ENCODE results near the gene ZNF620.
"Not testable (repeated sequence)": the region's sequence is repeated elsewhere in the genome, so short reads cannot be mapped to it uniquely, and the experiment has no call there.

Gene ZNF620

DNA sequence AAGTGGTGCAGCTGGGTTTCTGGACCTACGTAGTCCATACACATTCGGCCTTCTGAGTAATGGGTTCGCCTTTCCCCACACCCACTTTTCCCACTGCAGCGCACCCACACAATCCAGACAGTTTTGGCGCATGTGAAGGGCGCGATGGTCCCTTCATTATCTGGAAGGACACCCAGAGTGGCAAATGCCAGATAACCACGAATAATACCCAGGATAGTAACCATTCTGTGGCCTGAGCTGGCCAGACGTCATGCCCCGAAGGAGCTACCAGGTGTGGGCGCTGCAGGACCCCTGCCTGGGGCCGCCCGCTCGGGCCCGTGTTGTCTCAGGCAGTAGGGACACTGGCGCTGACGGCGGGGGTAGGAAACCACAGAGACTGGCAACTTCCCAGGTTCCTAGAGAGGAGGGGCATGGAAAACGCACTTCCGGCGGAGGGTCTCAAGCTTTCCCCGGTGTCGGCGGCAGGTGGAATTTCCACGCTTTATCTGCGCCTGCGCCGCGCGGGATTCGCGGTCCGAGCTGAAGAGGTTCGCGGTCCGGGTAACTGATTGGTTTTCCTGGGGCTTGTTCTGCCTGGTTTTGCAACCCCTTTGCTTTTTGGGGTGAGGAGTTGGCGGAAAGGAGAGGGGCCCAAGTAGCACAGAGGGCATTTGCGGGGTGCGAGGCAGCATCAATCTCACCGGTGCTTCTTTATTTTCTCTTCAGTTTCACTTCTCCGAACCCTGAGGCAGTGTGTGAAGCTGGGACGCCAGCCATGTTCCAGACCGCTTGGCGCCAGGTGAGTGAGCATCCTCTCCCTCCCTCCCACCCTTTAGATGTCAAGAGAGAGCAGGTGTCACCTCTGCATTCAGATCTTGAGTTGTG is at the start of gene ZNF620:
TSS of gene ZNF620 (plus strand) at position 441 of the 864 bp plus-strand sequence. CDS start at position 755, 314 bp downstream.
- intact Hi-C loops (cut with DNase I) = no loop called here
- DNase-seq = peak; percentile 66 to 90 (median 79)

DNA sequence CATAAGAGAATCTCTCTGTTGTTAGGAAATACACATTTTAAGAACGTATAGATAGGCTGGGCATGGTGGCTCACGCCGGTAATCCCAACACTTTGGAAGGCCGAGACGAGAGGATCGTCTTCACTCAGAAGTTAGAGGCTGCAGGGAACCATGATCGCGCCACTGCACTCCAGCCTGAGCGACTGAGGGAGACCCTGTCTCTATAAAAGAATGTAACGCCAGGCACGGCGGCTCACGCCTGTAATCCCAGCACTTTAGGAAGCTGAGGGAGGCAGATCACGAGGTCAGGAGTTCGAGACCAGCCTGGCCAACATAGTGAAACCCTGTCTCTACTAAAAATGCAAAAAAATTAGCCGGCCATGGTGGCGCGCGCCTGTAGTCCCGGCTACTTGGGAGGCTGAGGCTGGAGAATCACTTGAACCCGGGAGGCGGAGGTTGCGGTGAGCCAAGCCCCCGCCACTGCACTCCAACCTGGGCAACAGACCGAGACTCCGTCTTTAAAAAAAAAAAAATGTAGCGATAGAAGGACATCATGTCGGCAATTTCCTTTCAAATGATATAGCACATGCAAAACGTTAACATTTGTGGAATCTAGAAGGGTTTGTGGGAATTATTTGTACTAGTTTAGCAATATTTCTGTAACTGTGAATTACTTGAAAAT is 49.4 kb upstream of the ZNF620 start:
- intact Hi-C loops (cut with DNase I) = loop anchor here (10.0 kb wide), 1 partner anchor 142 kb away; no protein-coding TSS in a partner anchor
- DNase-seq = no peak

DNA sequence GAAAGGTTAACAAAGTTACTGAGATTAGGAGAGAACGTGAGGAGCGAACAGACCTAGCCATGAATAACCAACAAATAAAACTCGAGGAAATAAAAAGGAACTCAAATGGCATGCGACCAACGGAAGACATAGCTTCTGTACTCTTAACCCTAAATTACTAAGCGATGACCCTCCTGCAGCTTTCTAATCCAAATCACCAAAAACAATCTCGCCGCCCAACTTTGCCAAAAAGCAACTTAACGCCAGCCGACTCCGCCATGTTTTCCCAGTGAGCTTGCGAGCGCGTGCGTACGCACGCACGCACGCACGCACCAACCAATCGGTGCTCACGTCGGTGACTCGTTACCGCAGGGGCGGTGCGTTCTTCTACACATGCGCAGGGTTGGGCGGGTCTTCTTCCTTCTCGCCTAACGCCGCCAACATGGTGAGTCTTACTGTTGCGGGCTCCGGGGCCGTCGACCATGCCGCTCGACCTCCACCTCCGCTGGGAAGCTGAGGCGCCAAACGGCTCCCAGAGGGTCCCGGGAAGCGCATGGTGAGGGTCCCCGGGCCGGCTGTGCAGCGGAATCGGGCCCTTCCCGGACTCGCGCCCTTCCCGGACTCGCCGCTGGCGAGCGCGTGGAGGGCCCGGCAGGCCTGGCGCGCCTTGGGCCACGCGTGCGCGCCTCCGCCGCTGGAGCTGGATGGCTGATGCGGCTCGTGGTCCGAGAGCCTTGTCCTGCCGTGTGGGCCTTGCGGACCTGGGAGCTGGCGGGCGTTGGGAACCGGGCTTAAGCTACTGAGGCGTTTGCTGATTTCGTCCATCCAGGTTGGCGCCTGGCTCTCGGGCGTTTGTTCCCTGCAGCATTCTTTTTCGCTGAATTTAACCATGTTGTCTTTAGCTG is 48.7 kb upstream of the ZNF620 start, which contains the start of gene RPL14:
TSS of gene RPL14 (plus strand) at position 400 of the 884 bp plus-strand sequence. CDS start at position 533, 133 bp downstream.
- intact Hi-C loops (cut with DNase I) = loop anchor here (10.0 kb wide), 1 partner anchor 142 kb away; no protein-coding TSS in a partner anchor
- DNase-seq = peak; percentile 95 to 99 (median 97)

DNA sequence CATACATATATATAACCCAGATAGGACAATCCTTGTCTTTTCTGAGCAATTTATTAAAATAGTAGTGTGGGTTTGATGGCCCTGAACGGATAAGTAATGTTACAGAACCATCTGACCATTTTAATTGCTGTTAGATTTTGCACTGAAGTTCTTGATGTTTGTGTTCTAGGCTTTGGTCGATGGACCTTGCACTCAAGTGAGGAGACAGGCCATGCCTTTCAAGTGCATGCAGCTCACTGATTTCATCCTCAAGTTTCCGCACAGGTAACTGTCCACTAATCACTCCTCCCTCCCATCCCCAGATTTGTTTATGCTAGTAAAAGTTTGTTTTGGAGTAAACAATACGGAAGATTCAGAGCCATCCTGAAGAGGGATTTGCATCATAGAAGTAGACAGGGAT is 47.4 kb upstream of the ZNF620 start:
- DNase-seq = no peak
- intact Hi-C loops (cut with DNase I) = loop anchor here (10.0 kb wide), 1 partner anchor 144 kb away; no protein-coding TSS in a partner anchor

DNA sequence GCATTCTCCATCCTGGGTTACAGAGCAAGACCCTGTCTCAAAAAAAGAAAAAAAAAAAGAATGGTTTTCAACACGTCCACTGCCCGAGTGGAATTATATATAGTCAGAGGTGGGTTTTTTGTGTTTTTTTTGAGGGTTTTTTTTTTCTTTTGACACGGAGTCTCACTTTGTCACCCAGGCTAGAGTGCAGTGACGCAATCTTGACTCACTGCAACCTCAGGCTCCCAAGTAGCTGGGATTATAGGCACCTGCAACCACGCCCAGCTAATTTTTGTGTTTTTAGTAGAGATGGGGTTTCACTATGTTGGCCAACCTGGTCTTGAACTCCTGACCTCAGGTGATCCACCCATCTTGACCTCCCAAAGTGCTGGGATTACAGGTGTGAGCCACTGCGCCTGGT is 45.4 kb upstream of the ZNF620 start:
- DNase-seq; intact Hi-C loops (cut with DNase I): not testable (repeated sequence)

DNA sequence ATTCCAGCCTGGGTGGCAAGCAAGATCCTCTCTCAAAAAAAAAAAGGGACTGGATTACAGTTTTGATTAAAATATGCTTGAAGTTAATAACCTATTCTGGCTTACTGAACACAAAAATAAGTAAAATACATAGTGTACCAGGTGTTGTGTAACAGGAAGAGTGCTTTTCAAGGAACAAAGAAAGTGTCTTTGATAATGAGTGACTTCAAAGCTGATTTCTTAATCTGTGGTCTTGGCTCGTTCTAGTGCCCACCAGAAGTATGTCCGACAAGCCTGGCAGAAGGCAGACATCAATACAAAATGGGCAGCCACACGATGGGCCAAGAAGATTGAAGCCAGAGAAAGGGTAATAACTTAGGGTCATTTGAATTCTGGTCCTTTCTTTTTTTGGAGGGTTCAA is 44.7 kb upstream of the ZNF620 start:
- intact Hi-C loops (cut with DNase I) = no loop called here
- no peak for DNase-seq

DNA sequence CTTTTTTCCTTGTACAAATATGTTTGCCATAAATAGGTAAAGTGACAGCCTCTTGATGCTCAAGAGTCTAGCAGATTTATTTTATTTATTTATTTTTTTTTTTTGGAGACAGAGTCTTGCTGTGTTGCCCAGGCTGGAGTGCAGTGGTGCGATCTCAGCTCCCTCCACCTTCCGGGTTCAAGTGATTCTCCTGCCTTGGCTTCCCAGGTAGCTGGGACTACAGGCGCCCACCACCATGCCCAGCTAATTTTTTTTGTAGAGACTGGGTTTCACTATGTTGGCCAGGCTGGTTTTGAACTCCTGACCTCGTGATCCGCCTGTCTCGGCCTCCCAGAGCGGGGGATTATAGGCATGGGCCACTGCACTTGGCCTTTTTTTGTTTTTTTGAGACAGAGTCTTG is 43.0 kb upstream of the ZNF620 start:
- intact Hi-C loops (cut with DNase I); DNase-seq: not testable (repeated sequence)

DNA sequence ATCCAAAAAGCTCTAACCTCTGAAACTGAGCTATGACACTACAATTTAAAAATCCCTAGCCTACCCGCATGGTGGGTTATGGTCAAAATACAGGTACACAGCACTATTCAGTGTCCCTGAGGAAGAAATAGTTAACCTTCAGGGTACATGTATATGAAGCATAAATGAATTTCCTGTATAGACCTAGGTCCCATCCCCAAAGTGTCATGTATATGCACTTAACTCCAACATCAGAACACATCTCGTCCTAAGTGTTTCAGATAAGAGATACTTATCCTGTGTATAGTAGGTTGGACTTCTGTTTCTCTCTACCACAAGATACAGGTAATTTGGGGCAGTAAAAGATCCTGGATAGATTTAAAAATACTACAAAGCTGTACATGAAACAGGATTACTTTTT is 42.3 kb upstream of the ZNF620 start:
- intact Hi-C loops (cut with DNase I) = no loop called here
- DNase-seq = no peak

DNA sequence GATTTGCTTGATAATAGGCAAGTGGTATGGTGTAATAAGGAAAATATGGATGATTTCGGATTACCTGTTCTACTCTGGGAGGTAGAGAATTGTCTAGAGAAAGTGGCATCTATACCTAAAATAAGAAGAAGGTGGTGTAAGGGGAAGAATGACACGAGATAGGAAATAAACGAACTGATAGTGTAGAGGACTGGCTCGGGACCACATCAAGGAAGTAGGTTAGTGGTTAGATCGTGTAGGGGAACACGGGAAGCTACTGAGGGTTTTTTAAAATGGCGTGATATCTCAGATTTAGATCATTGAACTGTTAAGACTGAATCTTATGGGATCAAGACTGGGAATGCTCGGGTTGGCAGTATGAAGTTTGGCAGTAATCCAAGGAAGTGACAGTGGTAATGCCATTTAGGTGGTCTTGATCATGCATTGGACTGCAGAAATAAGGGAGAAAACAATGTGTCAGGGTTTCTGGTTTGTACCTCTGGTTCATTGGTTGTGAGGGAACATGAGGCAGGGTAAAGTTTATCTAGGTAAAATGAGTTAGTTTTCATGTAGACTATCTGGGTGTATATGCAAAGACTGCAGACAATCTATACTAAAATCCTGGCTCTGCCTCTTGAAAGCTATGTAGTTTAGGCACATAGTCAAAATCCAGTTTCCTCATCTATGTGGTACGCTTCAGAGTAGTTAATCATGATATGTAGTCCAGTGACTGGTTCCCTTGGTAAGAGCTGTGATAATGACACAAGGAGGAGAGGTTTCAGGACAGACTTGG is 41.3 kb upstream of the ZNF620 start:
- intact Hi-C loops (cut with DNase I) = no loop called here
- no peak for DNase-seq

DNA sequence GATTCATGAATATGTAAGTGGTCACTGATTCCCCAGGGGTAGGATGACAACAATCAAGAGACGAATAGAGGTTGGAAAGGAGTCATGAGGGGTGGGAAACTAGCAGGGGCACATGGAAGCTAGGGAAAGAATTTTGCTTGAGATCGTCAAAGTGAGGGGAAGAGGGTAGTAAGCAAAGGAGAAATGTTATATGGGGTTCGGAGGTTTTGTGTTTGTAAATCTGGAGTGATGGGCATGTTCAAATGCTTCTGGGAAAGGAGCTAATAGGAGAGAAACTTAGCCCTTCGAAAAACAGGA is 40.8 kb upstream of the ZNF620 start:
- no peak for DNase-seq

DNA sequence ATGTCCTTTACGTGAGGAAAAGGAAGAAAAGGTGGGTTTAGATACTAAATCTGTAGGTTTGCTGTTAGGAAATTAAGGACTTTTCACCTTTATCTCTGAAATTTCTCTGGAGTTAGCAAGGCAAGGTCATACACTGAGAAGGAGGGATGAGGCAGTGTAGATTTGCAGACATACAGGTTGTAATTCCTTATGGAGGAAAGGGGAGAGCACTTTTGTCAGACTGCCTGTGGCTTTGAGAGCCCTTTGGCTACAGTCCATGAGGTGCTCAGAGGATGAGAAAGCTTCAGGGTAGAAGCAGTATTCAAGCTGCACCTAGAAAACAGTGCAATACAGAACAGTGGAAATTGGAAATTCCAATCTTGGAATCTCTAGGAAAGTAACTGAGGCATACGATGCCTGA is 40.4 kb upstream of the ZNF620 start:
- no peak for DNase-seq
- intact Hi-C loops (cut with DNase I) = no loop called here

More for the DNA sequence above, 40.8 kb upstream of the ZNF620 start:
- intact Hi-C loops (cut with DNase I) = no loop called here

DNA sequence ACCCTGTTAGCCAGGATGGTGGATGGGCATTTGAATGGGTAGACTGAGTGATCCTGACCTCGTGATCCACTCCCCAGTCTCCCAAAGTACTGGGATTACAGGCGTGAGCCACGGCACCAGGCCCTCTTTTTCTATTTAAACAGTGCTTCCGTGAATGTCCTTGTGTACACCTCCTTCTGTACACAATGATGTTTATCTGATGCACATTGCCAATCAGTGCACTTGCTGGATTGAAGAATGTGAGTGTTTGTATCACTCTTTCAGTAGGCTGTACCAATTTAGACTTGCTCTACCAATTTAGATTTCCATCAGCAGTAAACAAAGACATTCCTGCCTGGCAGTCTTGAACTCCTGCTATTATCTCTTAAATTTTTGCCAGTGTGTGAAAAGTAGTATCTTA is 37.8 kb upstream of the ZNF620 start:
- no peak for DNase-seq
- intact Hi-C loops (cut with DNase I) = no loop called here

DNA sequence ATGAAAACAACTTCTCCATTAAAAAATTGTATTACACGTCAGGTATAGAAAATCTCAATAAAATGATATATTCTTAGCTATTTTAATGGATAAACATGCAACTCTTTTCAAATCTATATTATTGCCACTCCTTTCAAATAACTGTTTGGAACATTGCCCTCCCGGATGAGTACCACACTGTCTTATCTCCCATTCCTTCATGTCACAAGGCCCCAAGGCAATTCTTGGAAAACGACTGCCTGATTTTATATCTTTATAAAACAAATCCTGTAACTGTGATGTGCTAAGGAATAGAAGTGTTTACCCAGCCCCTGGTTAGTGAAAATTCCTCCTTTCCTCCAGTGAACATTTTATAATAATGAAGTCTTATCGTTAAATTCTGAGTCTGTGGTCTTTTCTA is 35.1 kb upstream of the ZNF620 start:
- DNase-seq = no peak
- intact Hi-C loops (cut with DNase I) = no loop called here

DNA sequence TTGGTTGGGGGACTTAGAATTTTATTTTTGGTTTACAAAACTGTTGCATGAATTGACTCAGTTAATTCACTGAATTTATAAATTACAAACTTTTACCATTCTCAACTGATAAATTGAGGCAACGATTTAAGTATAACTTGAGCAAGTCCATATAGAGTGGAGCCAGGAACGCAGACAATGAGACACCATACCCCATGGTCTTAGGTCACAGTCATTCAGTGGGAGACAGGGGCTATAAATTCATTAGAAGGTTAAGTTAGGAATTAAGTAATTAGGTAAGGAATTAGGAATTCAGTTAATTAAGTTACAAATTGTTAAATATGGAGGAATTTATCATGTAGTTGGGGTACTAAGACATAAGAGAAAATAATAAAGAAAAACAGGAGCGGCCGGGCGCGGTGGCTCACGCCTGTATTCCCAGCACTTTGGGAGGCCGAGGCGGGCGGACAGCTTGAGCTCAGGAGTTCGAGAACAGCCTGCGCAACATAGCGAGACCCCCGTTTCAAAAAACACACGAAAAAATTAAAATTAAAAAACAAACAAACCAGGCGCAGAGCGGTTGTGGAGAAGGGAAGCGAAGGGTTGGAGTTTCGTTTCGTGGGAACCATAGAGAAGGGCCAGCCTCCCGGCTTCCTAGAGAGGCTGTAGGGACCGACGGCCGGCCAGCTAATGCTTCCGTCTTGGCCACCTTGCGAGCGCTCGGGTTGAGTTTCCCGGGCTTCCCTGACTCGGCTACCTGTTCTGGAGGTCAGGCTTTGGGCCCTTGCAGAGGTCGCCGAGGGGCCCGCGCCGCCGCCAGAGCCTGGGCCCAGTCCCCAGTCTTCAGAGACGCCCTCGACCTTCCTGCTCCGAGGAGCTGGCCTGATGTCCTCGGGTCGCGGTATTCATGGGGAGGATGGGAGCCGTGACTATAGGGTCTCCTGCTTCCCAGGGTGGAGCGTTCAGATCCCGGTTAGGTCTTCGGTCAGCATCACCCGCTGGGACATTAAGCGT is 29.1 kb upstream of the ZNF620 start, which contains the start of gene ZNF619:
TSS of gene ZNF619 (plus strand) at position 645 of the 993 bp plus-strand sequence. CDS start 858 bp downstream, outside the sequence.
- DNase-seq = peak; percentile 40 to 86 (median 65)
- intact Hi-C loops (cut with DNase I) = no loop called here

DNA sequence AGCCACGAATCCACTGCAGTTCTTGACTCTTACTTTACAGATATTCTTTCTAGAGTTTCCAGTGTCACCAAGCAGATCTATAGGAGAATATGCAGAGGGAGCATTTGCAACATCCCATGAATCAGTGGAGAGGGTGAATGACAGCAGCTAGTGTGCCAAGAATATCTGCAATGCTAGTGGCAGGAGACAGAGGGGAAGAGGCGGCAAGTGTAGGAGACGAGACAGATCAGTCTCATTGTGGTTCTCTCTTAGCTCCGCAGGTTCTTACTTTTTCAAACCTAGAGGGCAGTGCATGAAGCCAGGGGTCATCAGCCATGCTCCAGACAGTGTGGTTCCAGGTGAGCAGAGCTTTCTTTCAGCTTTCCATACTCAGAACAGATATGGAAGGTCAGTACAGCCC is 28.2 kb upstream of the ZNF620 start:
- DNase-seq = peak in 31 of 42 donors; percentile 7 to 89 (median 45)
- intact Hi-C loops (cut with DNase I) = no loop called here

DNA sequence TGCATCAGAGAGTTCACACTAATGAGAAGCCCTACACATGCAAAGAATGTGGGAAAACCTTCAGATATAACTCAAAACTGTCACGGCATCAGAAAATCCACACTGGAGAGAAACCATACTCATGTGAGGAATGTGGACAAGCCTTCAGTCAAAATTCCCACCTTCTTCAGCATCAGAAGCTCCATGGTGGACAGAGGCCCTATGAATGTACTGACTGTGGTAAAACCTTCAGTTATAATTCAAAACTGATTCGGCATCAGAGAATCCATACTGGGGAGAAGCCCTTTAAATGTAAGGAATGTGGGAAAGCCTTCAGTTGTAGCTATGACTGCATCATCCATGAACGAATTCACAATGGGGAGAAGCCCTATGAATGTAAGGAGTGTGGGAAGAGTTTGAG is 18.7 kb upstream of the ZNF620 start:
- DNase-seq = no peak
- intact Hi-C loops (cut with DNase I) = no loop called here

DNA sequence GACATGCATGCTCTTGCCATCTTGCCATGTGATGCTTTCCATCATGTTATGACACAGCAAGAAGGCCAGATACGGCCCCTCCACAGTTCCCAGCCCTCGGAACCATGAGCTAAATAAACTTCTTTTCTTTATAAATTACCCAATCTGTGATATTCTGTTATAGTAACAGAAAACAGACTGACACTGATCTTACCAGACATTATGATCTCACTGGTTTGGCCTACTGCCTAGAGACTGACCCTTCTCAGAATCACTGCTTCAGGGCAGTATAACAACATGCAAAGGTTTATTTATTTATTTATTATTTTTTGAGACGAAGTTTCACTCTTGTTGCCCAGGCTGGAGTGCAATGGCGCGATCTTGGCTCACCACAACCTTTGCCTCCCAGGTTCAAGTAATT is 14.9 kb upstream of the ZNF620 start:
- DNase-seq = no peak
- intact Hi-C loops (cut with DNase I) = no loop called here
